Measurements from ENCODE around the gene RSRC1.

The RSRC1 gene

DNA sequence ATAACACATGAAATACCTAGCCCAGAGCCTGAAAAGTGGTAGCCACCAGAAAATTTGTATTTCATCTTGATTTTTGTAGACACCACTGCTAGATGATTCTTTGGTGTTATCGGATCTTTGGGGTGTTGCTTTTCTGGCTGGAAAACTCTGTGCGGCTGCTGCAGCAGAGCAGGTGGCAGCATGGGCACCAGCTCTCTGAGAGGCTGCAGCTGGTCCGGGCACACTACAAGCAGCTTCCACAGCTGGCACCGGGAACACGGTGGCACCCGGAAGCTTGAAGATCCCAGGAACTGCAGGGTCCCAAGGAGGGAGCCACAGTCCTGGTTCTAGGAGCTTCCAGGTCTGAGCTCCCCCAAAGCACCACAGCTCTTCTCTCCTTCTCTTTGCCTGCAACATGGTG, 249.4 kb downstream of the RSRC1 start:
- no peak overlapping the region for H3K4me3 ChIP-seq (ENCODE audit: low read depth, low read length)
- TF ChIP-seq, protein P1, sequence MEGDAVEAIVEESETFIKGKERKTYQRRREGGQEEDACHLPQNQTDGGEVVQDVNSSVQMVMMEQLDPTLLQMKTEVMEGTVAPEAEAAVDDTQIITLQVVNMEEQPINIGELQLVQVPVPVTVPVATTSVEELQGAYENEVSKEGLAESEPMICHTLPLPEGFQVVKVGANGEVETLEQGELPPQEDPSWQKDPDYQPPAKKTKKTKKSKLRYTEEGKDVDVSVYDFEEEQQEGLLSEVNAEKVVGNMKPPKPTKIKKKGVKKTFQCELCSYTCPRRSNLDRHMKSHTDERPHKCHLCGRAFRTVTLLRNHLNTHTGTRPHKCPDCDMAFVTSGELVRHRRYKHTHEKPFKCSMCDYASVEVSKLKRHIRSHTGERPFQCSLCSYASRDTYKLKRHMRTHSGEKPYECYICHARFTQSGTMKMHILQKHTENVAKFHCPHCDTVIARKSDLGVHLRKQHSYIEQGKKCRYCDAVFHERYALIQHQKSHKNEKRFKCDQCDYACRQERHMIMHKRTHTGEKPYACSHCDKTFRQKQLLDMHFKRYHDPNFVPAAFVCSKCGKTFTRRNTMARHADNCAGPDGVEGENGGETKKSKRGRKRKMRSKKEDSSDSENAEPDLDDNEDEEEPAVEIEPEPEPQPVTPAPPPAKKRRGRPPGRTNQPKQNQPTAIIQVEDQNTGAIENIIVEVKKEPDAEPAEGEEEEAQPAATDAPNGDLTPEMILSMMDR (IDR thresholded peaks at IDR 0.05; ENCODE audit: low read depth, low read length, missing control alignments) = no peak

DNA sequence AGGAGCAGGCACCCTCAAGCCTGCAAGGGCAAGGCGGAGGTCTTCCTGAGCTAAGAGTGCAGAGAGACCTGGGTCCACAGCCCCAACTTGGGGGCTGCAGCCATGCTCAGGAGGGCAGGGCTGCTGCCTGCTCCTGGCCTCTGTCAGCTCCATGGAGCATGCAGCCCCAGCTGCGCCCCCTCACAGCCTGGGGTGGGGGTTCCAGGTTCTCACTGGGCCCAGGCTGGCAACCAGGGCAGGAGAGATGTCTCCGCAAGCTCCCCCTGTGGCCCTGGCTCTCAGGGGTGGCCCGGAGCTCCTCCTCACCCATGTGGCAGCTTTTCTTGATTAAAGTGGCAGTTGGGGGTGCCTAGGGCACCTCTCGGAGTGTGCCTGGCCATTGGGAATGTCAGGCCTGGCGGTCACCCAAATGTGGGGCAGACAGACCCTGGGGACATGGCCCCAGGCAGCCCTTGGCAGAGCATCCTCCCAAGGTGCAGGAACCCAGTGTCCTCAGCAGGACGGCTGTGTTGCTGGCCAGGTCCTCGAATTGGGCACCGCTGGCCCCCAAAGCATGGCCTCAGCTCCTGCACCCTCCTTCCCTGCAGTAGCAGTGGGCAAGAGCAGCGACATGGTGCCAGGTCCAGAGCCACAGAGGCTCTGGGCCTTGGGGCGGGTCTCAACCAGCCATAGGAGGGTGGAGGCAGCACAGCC, 251.0 kb downstream of the RSRC1 start:
- no peak for DNase-seq (ENCODE audit: low read depth)
- TF ChIP-seq, protein P1 (IDR thresholded peaks at IDR 0.05; ENCODE audit: low read depth, low read length, missing control alignments) = no peak
- H3K4me3 ChIP-seq (ENCODE audit: low read depth, low read length) = no peak overlapping the region

More for the DNA sequence above, 249.4 kb downstream of the RSRC1 start:
- DNase-seq (ENCODE audit: low read depth) = no peak

DNA sequence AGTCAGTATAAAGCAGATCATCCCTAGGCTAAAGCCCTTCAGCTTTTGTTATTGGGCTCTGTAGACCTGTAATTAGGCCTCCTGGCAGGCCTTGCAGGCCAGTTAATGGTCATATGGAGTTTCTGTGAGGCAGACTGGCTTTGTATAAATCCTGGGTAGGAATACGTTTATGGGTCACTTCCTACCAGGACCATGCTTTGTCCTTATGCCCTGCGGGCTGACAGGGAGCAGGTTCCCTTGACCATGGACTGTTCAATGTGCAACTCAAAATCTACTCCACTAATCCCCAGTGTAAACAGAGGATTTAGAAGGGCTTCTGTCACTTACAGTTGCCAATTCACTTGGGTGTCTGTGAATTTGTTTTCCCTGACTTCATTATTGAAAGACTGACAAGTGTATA, 258.4 kb downstream of the RSRC1 start:
- no peak for DNase-seq (ENCODE audit: low read depth)
- TF ChIP-seq, protein P1 (IDR thresholded peaks at IDR 0.05; ENCODE audit: low read depth, low read length, missing control alignments) = no peak
- H3K4me3 ChIP-seq (ENCODE audit: low read depth, low read length) = no peak overlapping the region

DNA sequence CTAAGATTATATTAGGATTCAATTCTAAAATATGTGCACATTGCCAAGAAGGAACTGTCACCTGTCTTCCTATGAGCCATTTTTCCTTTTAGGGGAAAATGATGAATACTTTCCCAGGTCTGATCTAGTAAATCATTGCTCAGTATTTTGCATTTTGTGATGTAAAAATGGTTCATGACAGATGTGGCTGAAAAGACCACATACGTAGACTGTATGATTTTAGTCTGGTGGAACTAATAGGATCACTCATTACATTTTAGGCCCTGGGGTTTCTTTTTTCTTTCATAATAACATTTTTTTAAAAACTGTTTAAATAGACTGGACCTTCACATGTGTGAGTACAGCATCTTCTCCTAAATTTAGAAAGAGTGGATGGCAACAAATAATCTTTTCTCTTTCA, 259.4 kb downstream of the RSRC1 start:
- DNase-seq (ENCODE audit: low read depth) = no peak
- TF ChIP-seq, protein P1 (IDR thresholded peaks at IDR 0.05; ENCODE audit: low read depth, low read length, missing control alignments) = no peak

DNA sequence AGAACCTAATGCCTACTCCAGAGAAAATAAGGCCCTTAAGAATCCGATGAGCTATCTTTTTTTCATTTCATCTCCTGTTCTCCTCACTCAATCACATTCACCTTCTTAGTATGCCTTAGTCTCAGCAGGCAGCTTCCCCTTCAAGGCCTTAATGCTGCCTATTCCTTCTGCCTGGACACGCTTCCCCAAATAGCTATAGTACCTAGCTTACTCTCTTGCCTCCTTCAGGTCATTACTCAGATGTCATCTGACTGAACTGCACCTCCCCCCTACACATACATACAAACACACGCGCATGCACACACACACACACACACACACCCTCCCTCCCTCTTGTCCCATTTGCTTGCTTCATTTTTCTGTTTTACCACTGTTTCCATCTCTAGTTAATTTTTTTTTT, 269.6 kb downstream of the RSRC1 start:
- no peak for DNase-seq (ENCODE audit: low read depth)
- H3K4me3 ChIP-seq (ENCODE audit: low read depth, low read length) = no peak overlapping the region
- TF ChIP-seq, protein P1 (IDR thresholded peaks at IDR 0.05; ENCODE audit: low read depth, low read length, missing control alignments) = no peak

More for the DNA sequence above, 259.4 kb downstream of the RSRC1 start:
- H3K4me3 ChIP-seq (ENCODE audit: low read depth, low read length) = no peak overlapping the region

DNA sequence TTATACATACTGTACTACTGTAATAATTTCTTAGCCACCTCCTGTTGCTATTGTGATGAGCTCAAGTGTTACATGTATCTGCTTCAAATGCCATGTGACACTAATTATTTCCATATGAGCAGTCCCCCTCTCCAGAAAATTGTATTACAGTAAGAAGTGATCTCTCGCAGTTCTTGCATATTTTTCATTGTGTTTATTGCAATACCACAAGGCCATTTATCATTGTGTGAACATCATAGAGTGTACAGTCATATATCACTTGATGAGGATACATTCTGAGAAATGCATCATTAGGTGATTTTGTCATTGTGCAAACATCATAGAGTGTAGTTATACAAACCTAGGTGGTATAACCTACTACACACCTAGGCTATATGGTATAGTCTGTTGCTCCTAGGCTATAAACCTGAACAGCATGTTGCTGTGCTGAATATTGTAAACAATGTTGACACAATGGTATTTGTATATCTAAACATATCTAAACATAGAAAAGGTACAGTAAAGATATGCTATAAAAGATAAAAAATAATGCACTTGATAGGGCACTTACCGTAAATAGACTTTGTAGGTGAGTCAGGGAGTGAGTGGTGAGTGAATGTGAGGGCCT, 271.5 kb downstream of the RSRC1 start:
- no peak for DNase-seq (ENCODE audit: low read depth)
- no peak overlapping the region for H3K4me3 ChIP-seq (ENCODE audit: low read depth, low read length)
- TF ChIP-seq, protein P1 (IDR thresholded peaks at IDR 0.05; ENCODE audit: low read depth, low read length, missing control alignments) = no peak

DNA sequence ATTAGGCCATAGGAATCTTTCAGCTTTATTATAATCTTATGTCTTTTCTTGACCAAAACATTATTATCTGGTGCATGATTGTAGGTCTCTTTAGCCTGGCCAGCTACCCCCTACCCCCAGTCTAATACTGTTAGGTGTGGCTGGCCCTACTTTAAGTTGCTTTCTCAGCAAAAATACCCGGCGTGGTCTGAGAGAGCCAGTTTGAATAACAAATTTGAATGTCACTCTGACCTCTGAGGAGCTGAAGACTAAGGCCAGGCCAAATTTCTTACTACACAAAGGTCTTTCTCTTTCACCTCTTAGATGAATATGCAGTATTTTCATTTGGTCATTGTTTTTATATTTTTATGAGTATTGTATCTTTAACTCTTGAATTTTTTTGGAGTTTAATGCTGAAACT, 272.6 kb downstream of the RSRC1 start:
- TF ChIP-seq, protein P1 (IDR thresholded peaks at IDR 0.05; ENCODE audit: low read depth, low read length, missing control alignments) = no peak
- DNase-seq (ENCODE audit: low read depth) = no peak
- H3K4me3 ChIP-seq (ENCODE audit: low read depth, low read length) = no peak overlapping the region

Data from GM12864 (cell line).